ENCODE measurements around the gene ANXA11.
"Not testable (repeated sequence)": the region's sequence is repeated elsewhere in the genome, so short reads cannot be mapped to it uniquely, and the experiment has no call there.

Gene ANXA11

GRCh38 chr10:80146918-80147317, 58.4 kb downstream of the ANXA11 start:
- no peak for DNase-seq (ENCODE audit: low spot score)

DNA sequence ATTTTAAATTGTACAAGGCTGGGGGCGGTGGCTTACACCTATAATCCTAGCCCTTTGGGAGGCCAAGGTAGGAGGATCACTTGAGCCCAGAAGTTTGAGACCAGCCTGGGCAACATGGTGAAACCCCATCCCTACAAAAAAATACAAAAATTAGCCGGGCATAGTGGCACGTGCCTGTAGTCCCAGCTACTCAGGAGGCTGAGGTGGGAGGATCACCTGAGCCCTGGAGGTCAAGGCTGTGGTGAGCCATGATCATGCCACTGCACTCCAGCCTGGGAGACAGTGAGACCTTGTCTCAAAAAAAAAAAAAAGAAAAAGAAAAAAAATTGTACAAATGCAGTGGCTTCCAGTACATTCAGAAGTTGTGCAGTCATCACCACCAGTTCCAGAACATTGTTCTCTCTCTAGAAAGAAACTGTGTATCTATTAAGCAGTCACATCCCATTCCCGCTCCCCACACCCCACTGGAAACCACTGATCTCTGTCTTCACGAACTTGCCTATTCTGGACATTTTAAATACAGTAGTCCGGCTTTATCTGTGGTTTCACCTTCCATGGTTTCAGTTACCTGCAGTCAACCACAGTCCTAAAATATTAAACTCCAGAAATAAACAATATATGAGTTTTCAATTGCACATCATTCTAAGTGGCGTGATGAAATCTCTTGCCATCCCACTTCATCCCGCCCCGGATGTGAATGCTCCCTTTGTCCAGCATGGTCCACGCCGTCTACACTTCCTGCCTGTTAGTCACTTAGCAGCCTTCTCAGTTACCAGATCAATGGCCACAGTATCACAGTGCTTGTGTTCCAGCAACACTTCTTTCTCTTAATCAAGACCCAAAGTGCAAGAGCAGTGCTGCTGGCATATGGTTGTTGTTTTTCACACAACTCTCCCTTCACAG, 59.7 kb downstream of the ANXA11 start:
- not testable (repeated sequence) for DNase-seq (ENCODE audit: low spot score)

- DNase-seq (ENCODE audit: low spot score), result no peak
These were observed 60.6 kb downstream of the ANXA11 start for GRCh38 chr10:80144696-80145131.

- DNase-seq (ENCODE audit: low spot score), result no peak
These were observed 61.2 kb downstream of the ANXA11 start for GRCh38 chr10:80144067-80144695.

DNA sequence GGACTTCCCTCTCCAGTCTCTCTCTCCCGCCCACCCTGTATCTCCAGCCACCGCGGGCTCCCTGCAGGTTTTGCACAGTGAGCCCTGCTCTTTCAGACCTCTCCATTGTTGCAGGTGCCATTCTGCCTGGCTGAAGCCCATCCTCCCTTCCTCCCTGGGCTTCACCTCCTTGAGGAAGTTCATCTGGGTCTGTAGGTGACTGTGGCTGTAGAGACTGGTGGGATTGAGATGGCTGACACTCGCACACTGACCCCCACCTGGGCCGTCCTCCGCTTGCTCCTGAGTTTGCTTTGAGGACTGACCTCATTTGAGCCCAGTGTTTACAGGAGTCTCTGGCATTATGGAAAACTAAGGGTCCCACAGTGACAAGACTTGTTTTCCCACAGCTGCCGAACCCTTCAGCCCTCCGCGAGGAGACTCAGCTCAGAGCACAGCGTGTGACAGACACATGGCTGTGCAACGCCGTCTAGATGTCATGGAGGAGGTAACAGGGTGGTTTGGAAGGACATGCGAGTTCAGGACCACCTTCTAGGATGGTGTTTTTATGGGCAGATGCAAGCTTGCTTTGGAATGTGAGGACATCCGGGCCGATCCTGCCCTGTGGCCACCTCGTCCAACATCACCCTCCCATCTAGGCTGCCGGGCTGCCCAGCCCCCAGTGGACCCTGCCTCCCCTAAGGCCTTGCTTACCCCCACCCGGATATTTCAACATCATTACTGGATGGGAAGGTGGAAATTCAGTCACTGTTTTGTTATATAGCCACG, 63.5 kb downstream of the ANXA11 start:
- DNase-seq (ENCODE audit: low spot score), result no peak

- DNase-seq (ENCODE audit: low spot score), result no peak
These were observed 65.1 kb downstream of the ANXA11 start for GRCh38 chr10:80140251-80140650.

DNA sequence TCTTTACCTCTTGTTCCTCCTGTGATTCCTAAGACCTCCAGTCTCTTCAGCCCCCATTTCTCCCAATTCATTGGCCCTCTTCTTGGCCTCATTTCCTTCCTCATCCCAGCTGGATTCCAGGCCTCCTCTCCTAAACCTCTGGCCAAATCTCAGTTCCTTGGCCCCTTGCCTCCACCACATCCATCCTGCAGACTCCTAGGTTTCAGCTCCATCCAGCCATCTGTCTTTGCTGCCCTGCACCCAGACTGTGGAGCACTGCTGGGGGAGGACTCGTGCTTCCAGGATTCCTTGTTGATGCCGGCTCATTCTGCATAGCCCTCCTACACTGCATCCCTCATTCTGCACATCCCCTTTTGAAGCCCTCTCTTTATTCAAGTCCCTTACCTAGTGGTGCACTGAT, 66.1 kb downstream of the ANXA11 start:
- no peak for DNase-seq (ENCODE audit: low spot score)

DNA sequence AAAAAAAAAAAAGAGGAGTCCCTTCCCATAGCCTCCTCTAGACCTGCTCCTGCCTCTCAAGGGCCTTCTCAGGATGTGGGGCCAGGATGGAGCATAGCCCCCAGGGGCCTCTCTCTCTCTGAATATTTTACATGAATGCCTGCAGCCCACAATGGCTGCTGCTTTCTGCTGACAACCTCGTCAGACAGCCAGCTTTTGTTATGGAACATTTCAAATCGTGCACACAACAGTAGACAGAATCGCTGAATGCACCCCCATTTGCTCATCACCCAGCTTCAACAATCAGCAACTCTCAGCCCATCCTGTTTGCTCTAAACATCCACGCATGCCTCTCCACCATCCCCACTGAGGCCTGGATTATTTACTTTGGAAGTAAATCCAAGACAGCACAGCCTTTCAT, 67.4 kb downstream of the ANXA11 start:
- no peak for DNase-seq (ENCODE audit: low spot score)

DNA sequence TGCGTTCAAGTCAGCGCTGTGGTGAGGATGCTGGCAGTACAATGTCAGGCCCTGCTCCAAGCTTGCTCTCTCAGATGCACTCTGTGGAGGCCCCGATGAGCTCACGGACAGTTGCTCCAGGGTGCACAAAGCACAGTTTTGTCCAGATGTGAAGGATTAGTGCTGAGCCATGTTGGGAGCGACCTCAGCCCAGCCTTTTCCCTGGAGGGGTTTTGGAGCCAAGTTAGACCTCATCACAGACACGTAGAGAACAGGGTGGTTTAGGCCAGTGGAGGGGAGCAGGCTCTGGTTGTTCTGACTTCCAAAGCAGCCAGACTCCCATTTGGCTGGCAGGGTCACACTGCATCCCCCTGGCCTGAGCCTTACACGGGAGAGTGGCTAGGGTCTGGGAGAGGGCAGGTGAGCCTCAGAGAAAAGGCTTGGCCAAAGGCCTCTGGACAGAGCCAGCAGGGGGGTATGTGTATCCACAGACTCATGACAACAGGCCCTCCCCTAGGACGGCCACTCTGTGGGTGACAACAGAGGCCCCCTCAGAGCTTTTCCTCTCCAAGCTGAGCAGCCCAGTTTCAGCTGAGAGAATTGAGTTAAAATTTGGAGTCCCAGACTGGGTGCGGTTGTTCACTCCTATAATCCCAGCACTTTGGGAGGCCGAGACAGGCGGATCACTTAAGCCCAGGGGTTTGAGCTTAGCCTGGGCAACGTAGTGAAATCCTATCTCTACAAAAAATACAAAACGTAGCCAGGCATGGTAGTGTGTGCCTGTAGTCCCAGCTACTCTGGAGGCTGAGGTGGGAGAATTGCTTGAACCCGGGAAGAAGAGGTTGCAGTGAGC, 68.1 kb downstream of the ANXA11 start:
- no peak for DNase-seq (ENCODE audit: low spot score)

DNA sequence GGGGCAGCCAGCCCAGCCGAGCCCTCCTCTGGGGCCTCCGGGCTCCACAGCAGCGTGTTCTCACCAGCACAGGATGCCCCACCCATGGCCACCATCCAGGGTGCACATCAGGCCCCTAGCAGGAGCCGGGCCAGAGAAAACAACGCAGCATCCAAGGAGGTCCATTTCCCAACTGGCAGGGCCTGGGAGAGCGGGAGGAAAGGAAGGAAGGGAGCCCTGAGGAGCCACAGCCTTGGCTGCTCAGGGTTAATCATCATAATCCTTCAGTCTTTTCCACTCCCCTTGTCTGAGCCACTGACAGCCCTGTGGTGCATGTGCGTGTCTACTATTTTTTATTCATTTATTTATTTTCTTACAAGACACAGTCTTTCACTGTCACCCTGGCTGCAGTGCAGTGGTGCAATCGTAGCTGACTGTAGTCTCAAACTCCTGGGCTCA, 69.2 kb downstream of the ANXA11 start:
- no peak for DNase-seq (ENCODE audit: low spot score)

DNA sequence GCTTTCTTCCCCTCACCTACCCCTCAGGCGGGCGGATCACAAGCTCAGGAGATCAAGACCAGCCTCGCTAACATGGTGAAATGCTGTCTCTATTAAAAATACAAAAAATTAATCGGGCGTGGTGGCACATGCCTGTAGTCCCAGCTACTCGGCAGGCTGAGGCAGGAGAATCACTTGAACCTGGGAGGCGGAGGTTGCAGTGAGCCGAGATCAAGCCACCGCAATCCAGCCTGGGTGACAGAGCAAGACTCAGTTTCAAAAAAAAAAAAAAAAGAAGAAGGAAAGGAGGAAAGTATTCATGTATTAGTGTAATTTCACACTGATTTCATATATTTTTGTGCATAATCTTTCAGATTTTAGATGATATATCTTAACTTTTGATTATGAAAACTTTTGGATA, 71.7 kb downstream of the ANXA11 start:
- DNase-seq (ENCODE audit: low spot score), result not testable (repeated sequence)

- no peak for DNase-seq (ENCODE audit: low spot score)
These were observed 72.1 kb downstream of the ANXA11 start for GRCh38 chr10:80133206-80133605.

DNA sequence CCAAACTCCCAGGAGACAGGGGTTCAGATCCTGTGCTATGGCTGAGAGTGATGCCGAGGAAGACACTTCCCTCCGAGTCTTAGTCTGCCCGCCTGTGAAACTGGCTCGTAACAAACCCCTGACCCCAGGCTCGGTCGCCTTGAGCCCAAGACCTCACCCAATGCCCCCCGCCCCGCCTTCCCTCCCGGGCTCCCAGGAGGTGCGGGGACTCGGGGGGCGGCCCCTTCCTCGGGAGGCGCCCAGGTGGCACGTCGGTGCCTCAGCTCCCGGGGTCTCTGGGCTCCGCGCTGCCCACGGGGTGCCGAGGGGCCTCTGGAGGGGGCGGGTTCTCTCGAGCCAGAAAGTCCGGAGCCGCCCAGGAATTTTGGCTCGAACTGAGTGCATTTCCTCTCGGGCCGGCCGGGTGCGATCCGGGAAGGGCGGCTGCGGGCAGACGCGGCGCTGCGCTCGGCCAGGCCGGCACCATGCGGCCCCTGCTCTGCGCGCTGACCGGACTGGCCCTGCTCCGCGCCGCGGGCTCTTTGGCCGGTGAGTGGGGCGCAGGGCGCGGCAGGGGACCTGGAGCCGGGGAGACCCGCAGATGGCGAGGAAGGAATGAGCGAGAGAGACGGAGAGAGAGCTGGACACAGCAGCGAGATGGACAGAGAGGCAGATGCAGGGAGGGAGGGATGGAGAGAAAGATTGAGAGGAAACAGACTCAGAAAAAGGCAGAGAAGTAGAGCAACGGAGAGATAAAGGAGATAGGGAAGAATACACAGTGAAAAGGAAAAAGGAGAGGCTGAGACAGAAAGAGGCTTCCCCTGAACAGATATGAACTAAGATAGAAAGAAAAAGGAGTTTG, 72.8 kb downstream of the ANXA11 start, which contains the start of gene PLAC9:
PLAC9 (plus strand) TSS at position 432 of the 841 bp plus-strand sequence; CDS start at position 465, 33 bp downstream.
- DNase-seq (ENCODE audit: low spot score), result no peak

GRCh38 chr10:80131499-80131901, 73.8 kb downstream of the ANXA11 start:
- DNase-seq (ENCODE audit: low spot score), result no peak

DNA sequence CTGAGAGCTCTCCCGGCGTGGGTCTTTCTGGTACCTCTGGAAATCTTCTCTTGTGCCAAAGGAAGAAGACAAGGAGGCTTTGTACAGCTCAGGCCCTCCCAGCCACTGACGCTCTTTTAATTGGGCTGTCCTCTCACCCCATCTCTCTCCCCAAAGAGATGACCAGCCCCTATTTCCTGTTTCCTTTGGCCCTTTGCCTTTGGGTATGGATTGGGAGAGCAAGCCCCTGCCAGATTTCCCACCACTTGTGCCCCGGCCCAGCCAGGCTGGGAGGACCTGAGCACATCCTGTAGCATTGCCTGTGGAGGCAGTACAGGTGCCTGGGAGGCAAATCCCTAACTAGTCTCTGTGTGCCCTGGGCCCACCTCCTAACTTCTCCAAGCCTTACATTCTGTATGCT, 78.5 kb downstream of the ANXA11 start:
- DNase-seq (ENCODE audit: low spot score), result no peak

- no peak for DNase-seq (ENCODE audit: low spot score)
These were observed 82.6 kb downstream of the ANXA11 start for GRCh38 chr10:80122746-80123145.

DNA sequence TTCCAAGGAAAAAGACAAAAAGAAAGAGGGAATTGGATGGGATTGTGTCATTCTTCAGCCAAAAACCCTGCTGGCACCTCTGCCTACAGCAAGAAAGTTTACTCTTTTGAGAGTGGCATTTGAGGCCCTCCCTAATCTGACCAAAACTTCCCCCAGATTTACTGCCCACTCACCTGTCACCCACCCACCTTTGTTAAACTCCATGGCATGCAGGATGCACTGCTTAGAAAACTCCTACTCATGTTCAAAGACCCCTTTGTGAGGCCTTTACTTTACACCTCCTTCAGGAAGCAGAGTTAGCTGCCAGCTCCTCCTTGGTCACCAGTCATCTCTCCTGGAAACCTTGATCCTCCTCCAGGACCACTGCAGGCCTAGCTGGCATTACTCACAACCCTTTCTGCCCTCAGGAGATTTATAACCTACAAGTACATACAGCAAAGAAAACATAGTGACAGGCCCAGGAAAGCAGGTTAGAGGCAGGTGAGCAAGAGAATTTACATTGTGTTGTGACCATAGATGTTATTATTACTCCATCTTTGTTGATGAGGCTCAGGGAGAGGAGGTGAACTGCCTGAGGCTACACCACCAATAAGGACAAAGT, 83.1 kb downstream of the ANXA11 start:
- no peak for DNase-seq (ENCODE audit: low spot score)

- DNase-seq (ENCODE audit: low spot score), result no peak
These were observed 86.7 kb downstream of the ANXA11 start for GRCh38 chr10:80118669-80119068.

DNA sequence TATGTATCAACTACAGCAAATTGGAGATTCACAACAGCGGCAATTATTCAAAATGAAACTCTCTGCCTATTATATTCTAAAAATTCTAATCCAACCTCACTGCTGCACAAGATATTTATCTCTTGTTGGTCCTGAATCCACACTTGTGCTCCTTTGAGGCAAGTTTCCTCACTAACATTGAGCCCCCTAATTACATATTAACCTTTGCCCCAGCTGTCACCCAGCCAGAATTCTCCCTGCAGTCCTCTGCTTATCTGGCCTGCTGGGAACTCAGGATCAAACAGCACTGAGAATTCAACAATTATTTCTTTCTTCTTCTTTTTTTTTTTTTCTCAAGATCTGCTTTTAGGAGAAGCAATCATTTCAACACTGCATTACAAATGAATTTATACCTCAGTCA, 94.4 kb downstream of the ANXA11 start:
- no peak for DNase-seq (ENCODE audit: low spot score)
